GM23248 (cell line): ENCODE measurements around the gene FTO.

Experiments
- EZH2 ChIP-seq: fragments of 200-600 bp; sonication (generic); IDR thresholded peaks from 2 replicates; pipeline ENCODE4 v1.6.1; 2018; ENCODE audit warnings: antibody characterized with exemption, mild to moderate bottlenecking; ENCODE audit not compliant: insufficient read depth, poor library complexity, severe bottlenecking
- EZH2phosphoT487 ChIP-seq: fragments of 200-600 bp; sonication (generic); IDR thresholded peaks from 2 replicates; pipeline ENCODE4 v1.6.1; 2018; ENCODE audit warnings: antibody characterized with exemption, moderate library complexity, mild to moderate bottlenecking, low read depth; ENCODE audit not compliant: insufficient read depth

DNA sequence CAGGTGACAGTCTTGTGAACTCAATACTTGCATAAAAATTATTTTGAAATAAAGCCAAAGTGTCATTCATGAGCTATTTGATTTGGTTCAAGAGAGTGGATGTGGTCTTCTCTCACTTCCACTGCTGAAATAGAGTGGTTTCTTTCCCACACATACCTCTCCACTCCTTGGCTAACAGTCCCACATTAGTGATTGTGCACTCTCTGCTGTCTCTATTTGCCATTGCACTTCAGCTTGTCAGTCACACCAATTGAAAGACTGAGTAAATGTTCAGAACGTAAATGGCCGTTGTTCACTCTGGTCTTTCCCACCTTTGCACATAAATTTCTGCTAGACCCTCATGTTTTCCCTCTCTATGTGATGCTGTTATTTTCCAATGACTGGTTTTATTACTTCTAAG, 197.5 kb downstream of the FTO start:
- TF ChIP-seq EZH2: no peak
- no peak for TF ChIP-seq EZH2phosphoT487
